Measurements from ENCODE around the gene MYO3B. TPM values are rescaled to one million over a fixed set of nuclear protein-coding genes. Genes with fewer than 3 reads are reported as not detected.

MYO3B gene
- total RNA-seq, 1 donor from 2014 or later, result 0.05 TPM

GRCh38 chr2:170314744-170315447, 136.9 kb downstream of the MYO3B start:
- H3K36me3 ChIP-seq, result no peaks in the 10 kb centered on the region
- no peak for TF ChIP-seq CTCF (IDR thresholded peaks at IDR 0.05; ENCODE audit: borderline replicate concordance)
- peaks cover 10% of the 10 kb centered on the region for H3K9me3 ChIP-seq (replicated peaks)
- DNase-seq, result no peak
- H3K4me3 ChIP-seq, result no peak overlapping the region
- intact Hi-C loops (cut with micrococcal nuclease), result no loop called here
- H3K27ac ChIP-seq (replicated peaks), result no peak overlapping the region
- peaks cover 41% of the 10 kb centered on the region for H3K27me3 ChIP-seq (ENCODE audit: low read depth)
- H3K4me1 ChIP-seq, result no peaks in the 10 kb centered on the region

GRCh38 chr2:170320948-170321347, 143.0 kb downstream of the MYO3B start:
- Histone ChIP-seq H3K4me1 (no peaks in the 10 kb centered on the region), H3K27me3 (ENCODE audit: low read depth) (peaks cover 12% of the 10 kb centered on the region), H3K36me3 (no peaks in the 10 kb centered on the region), H3K27ac (replicated peaks) (no peak overlapping the region), H3K9me3 (replicated peaks) (peaks cover 29% of the 10 kb centered on the region), H3K4me3 (no peak overlapping the region)
- intact Hi-C loops (cut with micrococcal nuclease), result no loop called here
- no peak for TF ChIP-seq CTCF (IDR thresholded peaks at IDR 0.05; ENCODE audit: borderline replicate concordance)
- no peak for DNase-seq

- Histone ChIP-seq H3K27me3 (ENCODE audit: low read depth) (peaks cover 10% of the 10 kb centered on the region), H3K27ac (replicated peaks) (no peak overlapping the region), H3K9me3 (replicated peaks) (peaks cover 29% of the 10 kb centered on the region), H3K4me3 (no peak overlapping the region), H3K36me3 (no peaks in the 10 kb centered on the region), H3K4me1 (no peaks in the 10 kb centered on the region)
- no peak for TF ChIP-seq CTCF (IDR thresholded peaks at IDR 0.05; ENCODE audit: borderline replicate concordance)
- no peak for DNase-seq
- intact Hi-C loops (cut with micrococcal nuclease), result no loop called here
These were observed 143.6 kb downstream of the MYO3B start for GRCh38 chr2:170321526-170321925.

GRCh38 chr2:170322140-170322766, 144.3 kb downstream of the MYO3B start:
- DNase-seq, result no peak
- intact Hi-C loops (cut with micrococcal nuclease), result no loop called here
- Histone ChIP-seq H3K4me3 (no peak overlapping the region), H3K36me3 (no peaks in the 10 kb centered on the region), H3K27me3 (ENCODE audit: low read depth) (peaks cover 10% of the 10 kb centered on the region), H3K4me1 (no peaks in the 10 kb centered on the region), H3K9me3 (replicated peaks) (peaks cover 29% of the 10 kb centered on the region), H3K27ac (replicated peaks) (no peak overlapping the region)
- TF ChIP-seq CTCF (IDR thresholded peaks at IDR 0.05; ENCODE audit: borderline replicate concordance), result no peak

- no peak for TF ChIP-seq CTCF (IDR thresholded peaks at IDR 0.05; ENCODE audit: borderline replicate concordance)
- no peak for DNase-seq
- Histone ChIP-seq H3K4me1 (no peaks in the 10 kb centered on the region), H3K9me3 (replicated peaks) (peaks cover 29% of the 10 kb centered on the region), H3K27me3 (ENCODE audit: low read depth) (peaks cover 11% of the 10 kb centered on the region), H3K27ac (replicated peaks) (no peak overlapping the region), H3K4me3 (no peak overlapping the region), H3K36me3 (no peaks in the 10 kb centered on the region)
- intact Hi-C loops (cut with micrococcal nuclease), result no loop called here
These were observed 145.8 kb downstream of the MYO3B start for GRCh38 chr2:170323743-170324142.
